NCI-H1417 (cell line): ENCODE data around the gene HPSE.
"Not testable (repeated sequence)": the region's sequence is repeated elsewhere in the genome, so short reads cannot be mapped to it uniquely, and the experiment has no call there.

Experiments used
- DNase-seq, 3 experiments: peaks; one replicate each; lab custom pipeline; 2025; lab: John Stamatoyannopoulos, UW

HPSE gene

GRCh38 chr4:83331956-83332355 is 2.7 kb downstream of the HPSE start:
- no peak for DNase-seq

GRCh38 chr4:83329521-83330110 is 5.0 kb downstream of the HPSE start:
- no peak for DNase-seq

- no peak for DNase-seq
Measured at GRCh38 chr4:83328521-83329187, 6.0 kb downstream of the HPSE start.

GRCh38 chr4:83326546-83326945 is 8.1 kb downstream of the HPSE start:
- DNase-seq = no peak

- DNase-seq = not testable (repeated sequence)
Measured at GRCh38 chr4:83325306-83325705, 9.3 kb downstream of the HPSE start.

- DNase-seq = no peak
Measured at GRCh38 chr4:83323136-83323535, 11.5 kb downstream of the HPSE start.

- no peak for DNase-seq
Measured at GRCh38 chr4:83320548-83320947, 14.1 kb downstream of the HPSE start.

- DNase-seq = no peak
Measured at GRCh38 chr4:83318666-83319065, 16.0 kb downstream of the HPSE start.

GRCh38 chr4:83317671-83318070 is 17.0 kb downstream of the HPSE start:
- DNase-seq = no peak

GRCh38 chr4:83316459-83317165 is 18.0 kb downstream of the HPSE start:
- no peak for DNase-seq

GRCh38 chr4:83315341-83315870 is 19.2 kb downstream of the HPSE start:
- DNase-seq = no peak

GRCh38 chr4:83308672-83309071 is 26.0 kb downstream of the HPSE start:
- DNase-seq = no peak

- no peak for DNase-seq
Measured at GRCh38 chr4:83307920-83308319, 26.7 kb downstream of the HPSE start.

- no peak for DNase-seq
Measured at GRCh38 chr4:83305187-83305586, 29.5 kb downstream of the HPSE start.

- DNase-seq = no peak
Measured at GRCh38 chr4:83297548-83298260, 36.9 kb downstream of the HPSE start.

- no peak for DNase-seq
Measured at GRCh38 chr4:83293305-83294046, 41.2 kb downstream of the HPSE start.

- DNase-seq = not testable (repeated sequence)
Measured at GRCh38 chr4:83290059-83290774, 44.4 kb downstream of the HPSE start.

- not testable (repeated sequence) for DNase-seq
Measured at GRCh38 chr4:83288381-83288780, 46.3 kb downstream of the HPSE start.

- peak; percentile 57 to 78 (median 58) for DNase-seq
Measured at GRCh38 chr4:83285055-83285407, 49.6 kb downstream of the HPSE start.

GRCh38 chr4:83284193-83285054 is 50.2 kb downstream of the HPSE start, which contains the start of gene COQ2:
Gene COQ2, minus strand, starts transcription at chr4:83284798. Its CDS starts 34 bp downstream, at chr4:83284764.
- DNase-seq = peak; percentile 96 to 98 (median 96)
